Measurements from ENCODE around the gene OTOP3. TPM values are rescaled to one million over a fixed set of nuclear protein-coding genes. Genes with fewer than 3 reads are reported as not detected.

The OTOP3 gene
- total and polyA plus RNA-seq, 2 of the 4 experiments (the other 2 are of a cell fraction): not detected

GRCh38 chr17:74964246-74964761 lies 28.6 kb downstream of the OTOP3 start:
- Histone ChIP-seq H3K14ac (replicated peaks; ENCODE audit: low read depth, low read length) (no peak overlapping the region), H3K56ac (ENCODE audit: extremely low read depth, insufficient read depth, low read length) (no peak overlapping the region), H2BK20ac (ENCODE audit: low read depth, low read length) (no peak overlapping the region), H3K27ac (ENCODE audit: insufficient read depth, low read length) (no peak overlapping the region), H3K9me1 (ENCODE audit: insufficient read depth, low read length) (no peaks in the 10 kb centered on the region), H4K5ac (ENCODE audit: low read depth, low read length) (no peak overlapping the region), H3K18ac (ENCODE audit: low read depth, low read length) (no peak overlapping the region), H3K23ac (ENCODE audit: low read depth, low read length) (no peak overlapping the region), H2BK15ac (ENCODE audit: low read depth, low read length) (no peak overlapping the region), H4K91ac (ENCODE audit: insufficient read depth, low read depth, low read length) (no peak overlapping the region), H2AK9ac (replicated peaks; ENCODE audit: low read depth, low read length, poor library complexity) (no peak overlapping the region), H3K4me1 (ENCODE audit: control insufficient read depth, insufficient read depth, low read length) (0 out of 2 replicates have a peak, but pooled peaks cover 1% of the 10 kb centered on the region), H3K9ac (ENCODE audit: low read depth, low read length) (no peak overlapping the region), H3K79me1 (ENCODE audit: low read depth in 1 of 2, low read length in 2 of 2) (no peaks in the 10 kb centered on the region), H3K4ac (ENCODE audit: low read depth, low read length) (no peak overlapping the region), H3K4me3 (ENCODE audit: insufficient read depth, low read depth, low read length) (no peak overlapping the region), H3K4me2 (ENCODE audit: low read depth, low read length) (no peak overlapping the region), H2BK120ac (ENCODE audit: low read depth, low read length) (no peak overlapping the region), H2BK5ac (ENCODE audit: low read depth, low read length, poor library complexity, severe bottlenecking) (no peak overlapping the region), H4K8ac (ENCODE audit: low read depth in 2 of 2, low read length in 2 of 2) (no peak overlapping the region), H3K36me3 (ENCODE audit: control insufficient read depth, insufficient read depth, low read length) (no peaks in the 10 kb centered on the region), H3K27me3 (ENCODE audit: control insufficient read depth, insufficient read depth, low read length) (peaks cover 7% of the 10 kb centered on the region), H4K20me1 (ENCODE audit: insufficient read depth, low read length) (no peaks in the 10 kb centered on the region), H2AK5ac (ENCODE audit: low read depth, low read length) (no peak overlapping the region), H2AFZ (replicated peaks; ENCODE audit: low read length, poor library complexity) (no peak overlapping the region), H3K9me3 (ENCODE audit: control insufficient read depth, insufficient read depth, low read length) (no peaks in the 10 kb centered on the region)
- ChIA-PET POLR2A (ENCODE audit: unreplicated experiment) (no interaction called here), CTCF (interaction anchor here (1.0 kb wide), 1 partner anchor 71 kb away, joined by 3 read pairs; no protein-coding TSS in a partner anchor)
- in situ Hi-C loops (cut with MboI; ENCODE audit: low sequenced_read_pairs) (loop anchor here (10.0 kb wide), 1 partner anchor 240 kb away; the partner anchor contains the start of gene NUP85), dilution Hi-C loops (cut with HindIII; ENCODE audit: low sequenced_read_pairs, unreplicated experiment) (no loop called here), intact Hi-C loops (cut with micrococcal nuclease) (loop anchor here (5.0 kb wide), 1 partner anchor 83 kb away; the partner anchor contains the start of genes ATP5PD and KCTD2)
- no TSS peak for BruUV-seq (replicated peaks)
- TF ChIP-seq RAD21 (IDR thresholded peaks at IDR 0.05; ENCODE audit: low read length) (no peak), FOS (IDR thresholded peaks at IDR 0.05; ENCODE audit: low read depth, low read length) (no peak), SMC3 (IDR thresholded peaks at IDR 0.05; ENCODE audit: low read depth, low read length) (no peak), ELK1 (IDR thresholded peaks at IDR 0.05; ENCODE audit: borderline replicate concordance, low read depth, low read length) (no peak), MXI1 (IDR thresholded peaks at IDR 0.05; ENCODE audit: borderline replicate concordance, low read depth, low read length) (no peak), CTCF (conservative IDR thresholded peaks at IDR 0.05; ENCODE audit: low read depth, low read length) (no peak), RFX5 (IDR thresholded peaks at IDR 0.05; ENCODE audit: low read depth, low read length) (no peak), POLR2A (IDR thresholded peaks at IDR 0.05; ENCODE audit: low read depth, low read length) (no peak), CHD1 (IDR thresholded peaks at IDR 0.05; ENCODE audit: low read depth, low read length) (no peak), CEBPB (IDR thresholded peaks at IDR 0.05; ENCODE audit: low read depth, low read length) (no peak)
- DNase-seq: no peak
- no peak for ATAC-seq (ENCODE audit: low read depth)
- 100% methylated on average over 1 of the region's 12 CpGs; no CpG with 5 or more reads in 1 of the 2 experiments for WGBS, 2 experiments (ENCODE audit: extremely low coverage in 2 of 2, insufficient read length in 1 of 2)
